Pancreas (tissue), 10 donors: ENCODE measurements around the gene CCDC83. TPM values are rescaled to one million over a fixed set of nuclear protein-coding genes. Genes with fewer than 3 reads are reported as not detected.

Source experiments
- ATAC-seq, 4 donors: fragments of 200-7000 bp; cut with Tn5 transposase; one replicate each; pipeline versions ENCODE4 v1.8.0 to v1.9.1; 2020; ENCODE audit warnings: mild to moderate bottlenecking in 4 of 4, moderate library complexity in 4 of 4
- DNase-seq, 6 donors: peaks; one replicate each; pipeline ENCODE4 v3.0.0-alpha.2; 2020
- FAIRE-seq: peaks from 2 replicates; lab custom pipeline; 2012; peaks lifted over from hg19 to GRCh38; lab: Jason Lieb, UNC
- H3K27ac ChIP-seq, 4 donors: fragments of 200-600 bp; sonication (generic); 1 replicate in 3 of 4; 2 replicates in 1 of 4; pipeline versions ENCODE4 v1.5.0 to v1.8.0; 2020
- H3K27me3 ChIP-seq, 4 donors: fragments of 200-600 bp; one replicate each; pipeline ENCODE4 v1.8.0; 2021
- H3K36me3 ChIP-seq, 3 donors: fragments of 200-600 bp; sonication (generic) in 1 of 3; one replicate each; pipeline versions ENCODE4 v1.5.0 to v1.8.0; 2020 to 2021
- H3K4me1 ChIP-seq, 3 donors: fragments of 200-600 bp; one replicate each; pipeline ENCODE4 v1.8.0; 2021
- H3K4me3 ChIP-seq, 4 donors: fragments of 200-600 bp; sonication (generic) in 2 of 4; one replicate each; pipeline versions ENCODE4 v1.5.0 to v1.8.0; 2020 to 2021
- H3K9me3 ChIP-seq, 4 donors: fragments of 200-600 bp; one replicate each; pipeline ENCODE4 v1.8.0; 2021
- WGBS, 2 donors: extraction: QIAGEN DNeasy Blood & Tissue Kit; methylation state at CpG; one replicate each; pipeline ENCODE4 v1.1.7; 2013; 5-methylcytosine and 5-hydroxymethylcytosine counted together
- intact Hi-C, 3 donors: fragments of 100-400 bp; cut with DNase I; formaldehyde crosslinking; loops; one replicate each; pipeline versions ENCODE4 v1.11.1 to v1.14.2; 2022
- polyA plus RNA-seq, 2 donors: library from polyadenylated mRNA; stranded (reverse); fragments of 200-250 nt; gene quantifications; one replicate each; pipeline ENCODE4 v1.2.3, GENCODE V29; 2013
- total RNA-seq, 6 donors: library from RNA; stranded (reverse); fragmentation: NEBNext Ultra II Directional in 4 of 6; extraction: Animal tissue kit (Norgen Biotek cat#: 25700) in 4 of 6; gene quantifications; one replicate each; pipeline versions ENCODE4 v1.2.1 to v1.2.4, GENCODE V29; 2021 to 2023
- TF ChIP-seq, protein P1 (sequence below), 4 donors: fragments of 200-600 bp; sonication (generic) in 3 of 4; IDR thresholded peaks; one replicate each; pipeline versions ENCODE4 v1.5.0 to v1.8.0; 2021; ENCODE audit warnings: antibody characterized with exemption in 4 of 4
- donor health status: healthy with polysubstance abuse.
- donor health status: DM: no; HTN: no; CAD: no; lungs with moderate emphysema.
- donor health status: DM: no; HTN: no; CAD: no.
- donor health status: control.
- donor health status: control.
- donor health status: Bipolar disorder and iron deficiency.
- donor health status: DM: yes; HTN: yes; CAD: no.
- donor health status: DM: no; HTN: no; CAD: no.
- donor health status: DM: no; HTN: no; CAD: no.
- donor health status: DM: yes; HTN: yes; CAD: no.

Gene CCDC83
- total and polyA plus RNA-seq, 8 donors: not detected

DNA sequence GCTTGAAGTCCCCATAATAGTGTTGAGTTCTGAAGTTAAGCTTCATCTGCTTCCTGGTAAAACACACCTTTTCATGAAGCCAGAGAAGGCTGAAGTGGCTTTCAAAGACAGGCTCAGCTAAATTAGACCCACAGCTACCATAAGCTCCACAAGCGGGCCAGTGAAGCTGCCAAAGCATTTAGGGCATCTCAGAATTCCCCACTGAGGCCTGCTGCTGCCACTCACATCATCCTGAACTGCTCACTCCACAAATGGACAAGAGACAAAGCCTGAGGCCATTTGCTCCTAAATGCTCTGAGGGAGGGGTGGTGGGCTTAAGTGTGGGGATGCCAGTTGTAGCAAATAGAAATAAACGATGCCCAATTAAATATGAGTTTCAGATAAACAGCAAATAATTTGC is 14.6 kb downstream of the CCDC83 start:
- DNase-seq (no peak), FAIRE-seq (no peak), ATAC-seq (no peak)
- Histone ChIP-seq H3K4me1 (no peaks in the 10 kb centered on the region), H3K9me3 (no peaks in the 10 kb centered on the region), H3K27me3 (no peaks in the 10 kb centered on the region), H3K27ac (no peak overlapping the region), H3K36me3 (no peaks in the 10 kb centered on the region), H3K4me3 (no peak overlapping the region)
- 68 to 89% methylated on average over 2 of the region's 2 CpGs for WGBS, 2 donors
- TF ChIP-seq, protein P1, sequence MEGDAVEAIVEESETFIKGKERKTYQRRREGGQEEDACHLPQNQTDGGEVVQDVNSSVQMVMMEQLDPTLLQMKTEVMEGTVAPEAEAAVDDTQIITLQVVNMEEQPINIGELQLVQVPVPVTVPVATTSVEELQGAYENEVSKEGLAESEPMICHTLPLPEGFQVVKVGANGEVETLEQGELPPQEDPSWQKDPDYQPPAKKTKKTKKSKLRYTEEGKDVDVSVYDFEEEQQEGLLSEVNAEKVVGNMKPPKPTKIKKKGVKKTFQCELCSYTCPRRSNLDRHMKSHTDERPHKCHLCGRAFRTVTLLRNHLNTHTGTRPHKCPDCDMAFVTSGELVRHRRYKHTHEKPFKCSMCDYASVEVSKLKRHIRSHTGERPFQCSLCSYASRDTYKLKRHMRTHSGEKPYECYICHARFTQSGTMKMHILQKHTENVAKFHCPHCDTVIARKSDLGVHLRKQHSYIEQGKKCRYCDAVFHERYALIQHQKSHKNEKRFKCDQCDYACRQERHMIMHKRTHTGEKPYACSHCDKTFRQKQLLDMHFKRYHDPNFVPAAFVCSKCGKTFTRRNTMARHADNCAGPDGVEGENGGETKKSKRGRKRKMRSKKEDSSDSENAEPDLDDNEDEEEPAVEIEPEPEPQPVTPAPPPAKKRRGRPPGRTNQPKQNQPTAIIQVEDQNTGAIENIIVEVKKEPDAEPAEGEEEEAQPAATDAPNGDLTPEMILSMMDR (IDR thresholded peaks at IDR 0.05): no peak
- intact Hi-C loops: no loop called here

DNA sequence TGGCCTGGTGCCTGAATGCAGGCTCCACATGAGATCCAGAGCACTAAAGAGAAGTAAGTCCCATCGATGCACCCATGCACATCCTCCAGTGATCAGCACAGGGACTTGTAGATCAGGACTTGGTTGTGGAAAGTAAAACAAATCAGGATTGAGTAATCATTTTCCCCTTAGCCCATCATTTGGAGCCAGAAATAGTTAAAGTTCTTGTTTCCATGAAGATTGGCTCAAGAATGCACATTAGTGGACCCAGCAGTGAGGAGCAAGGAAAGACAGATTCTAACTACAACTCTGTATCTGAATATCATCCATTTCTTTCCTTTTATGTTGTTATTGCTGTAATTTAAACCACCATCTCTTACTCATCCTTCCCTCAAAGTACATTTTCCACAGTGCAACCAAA is 19.1 kb downstream of the CCDC83 start:
- TF ChIP-seq, protein P1 (IDR thresholded peaks at IDR 0.05): no peak
- ATAC-seq (no peak), DNase-seq (no peak), FAIRE-seq (no peak)
- Histone ChIP-seq H3K27me3 (peaks cover 0 to 6% (median 0%) of the 10 kb centered on the region in 4 donors), H3K27ac (no peak overlapping the region), H3K36me3 (no peaks in the 10 kb centered on the region), H3K9me3 (no peaks in the 10 kb centered on the region), H3K4me3 (no peak overlapping the region), H3K4me1 (no peaks in the 10 kb centered on the region)
- 85 to 89% methylated on average over 1 of the region's 1 CpG for WGBS, 2 donors
- intact Hi-C loops: no loop called here

DNA sequence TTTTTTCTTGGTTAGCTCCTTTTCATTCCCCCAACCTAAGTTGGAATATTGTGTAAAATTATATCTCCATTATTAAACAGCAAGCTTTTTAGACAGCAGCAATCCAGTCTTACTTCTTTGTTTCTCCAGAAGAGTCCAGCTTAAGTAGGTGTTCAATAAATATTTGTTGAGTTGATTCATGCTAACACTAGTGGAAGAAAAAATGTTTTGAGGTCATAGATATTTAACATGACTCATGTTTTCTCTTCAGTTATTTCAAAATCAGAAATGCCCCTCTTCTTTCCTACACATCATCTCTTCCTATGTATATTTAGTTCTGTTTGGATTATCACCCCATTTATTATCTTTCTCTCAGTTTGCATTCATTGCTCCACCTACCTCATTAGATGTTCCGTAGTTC is 20.3 kb downstream of the CCDC83 start:
- H3K27me3 ChIP-seq: peaks cover 0 to 6% (median 0%) of the 10 kb centered on the region in 4 donors
- H3K27ac ChIP-seq: no peak overlapping the region
- H3K4me1 ChIP-seq: no peaks in the 10 kb centered on the region
- ATAC-seq (no peak), DNase-seq (no peak), FAIRE-seq (no peak)
- H3K9me3 ChIP-seq: no peaks in the 10 kb centered on the region
- H3K36me3 ChIP-seq: no peaks in the 10 kb centered on the region
- TF ChIP-seq, protein P1 (IDR thresholded peaks at IDR 0.05): no peak
- no peak overlapping the region for H3K4me3 ChIP-seq
- intact Hi-C loops: no loop called here
- 44 to 86% methylated on average over 1 of the region's 1 CpG for WGBS, 2 donors

DNA sequence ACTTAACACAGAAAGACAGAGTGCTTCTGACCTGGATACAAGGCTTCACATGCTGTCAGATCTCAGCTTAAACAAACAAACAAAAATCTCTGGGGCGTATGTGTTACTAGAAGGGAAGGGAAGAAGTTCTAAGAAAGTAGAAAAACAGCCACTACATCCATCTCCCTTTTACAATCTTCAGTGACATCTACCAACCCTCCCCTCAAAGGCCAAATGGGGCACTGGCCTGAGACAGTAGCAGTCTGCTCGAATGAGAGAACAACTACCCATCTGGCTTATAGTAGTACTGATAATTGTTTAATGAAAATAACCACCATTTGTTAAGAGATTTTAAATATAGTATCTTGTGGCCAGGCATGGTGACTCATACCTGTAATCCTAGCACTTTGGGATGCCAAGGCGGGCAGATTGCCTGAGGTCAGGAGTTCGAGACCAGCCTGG is 29.4 kb downstream of the CCDC83 start:
- DNase-seq (no peak), ATAC-seq (no peak), FAIRE-seq (no peak)
- Histone ChIP-seq H3K27ac (no peak overlapping the region), H3K36me3 (no peaks in the 10 kb centered on the region), H3K27me3 (no peaks in the 10 kb centered on the region), H3K4me1 (no peaks in the 10 kb centered on the region), H3K9me3 (no peaks in the 10 kb centered on the region), H3K4me3 (no peak overlapping the region)
- intact Hi-C loops: no loop called here
- WGBS, 2 donors: 75 to 78% methylated on average over 4 of the region's 4 CpGs
- TF ChIP-seq, protein P1 (IDR thresholded peaks at IDR 0.05): no peak

DNA sequence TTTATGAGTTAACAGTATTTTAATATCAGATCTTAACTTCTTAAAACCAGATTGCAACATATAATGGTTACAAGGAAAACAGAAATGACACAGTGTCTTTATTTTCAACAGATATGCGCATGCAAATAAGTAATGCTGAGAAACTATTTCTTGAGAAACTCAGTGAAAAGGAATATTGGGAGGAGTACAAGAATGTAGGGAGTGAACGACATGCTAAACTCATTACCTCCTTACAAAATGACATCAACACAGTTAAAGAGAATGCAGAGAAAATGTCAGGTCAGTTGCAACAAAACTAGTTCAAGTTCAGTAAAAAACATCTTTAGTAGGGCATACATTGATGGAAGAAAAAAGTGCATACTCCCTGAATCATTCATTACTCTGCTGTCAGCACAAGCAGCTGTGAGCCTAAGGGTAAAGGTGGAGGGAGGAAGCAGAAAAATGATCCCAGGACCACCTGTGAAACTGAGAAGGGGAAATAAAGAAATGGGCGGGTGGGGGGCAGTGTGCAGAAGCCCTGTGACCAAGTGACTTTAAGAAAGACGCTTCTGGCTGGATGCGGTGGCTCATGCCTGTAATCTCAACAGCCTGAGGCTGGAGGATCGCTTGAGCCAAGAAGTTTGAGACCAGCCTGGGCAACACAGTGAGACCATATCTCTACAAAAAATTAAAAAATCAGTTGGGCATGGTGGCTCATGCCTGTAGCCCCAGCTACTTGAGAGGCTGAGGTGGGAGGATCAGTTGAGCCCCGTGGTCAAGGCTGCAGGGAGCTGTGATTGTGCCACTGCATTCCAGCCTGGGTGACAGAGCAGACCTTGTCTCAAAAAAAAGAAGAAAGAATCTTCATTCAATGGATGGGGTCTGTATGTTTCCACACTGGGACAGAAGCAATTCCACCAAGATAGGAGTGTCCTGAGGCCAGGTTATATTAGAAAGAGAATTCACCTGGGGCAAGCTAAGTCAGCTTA is 31.2 kb downstream of the CCDC83 start:
- WGBS, 2 donors: 68 to 76% methylated on average over 7 of the region's 7 CpGs
- FAIRE-seq: no peak
- peak in 1 of 4 donors; percentile 40 for ATAC-seq
- TF ChIP-seq, protein P1 (IDR thresholded peaks at IDR 0.05): no peak
- Histone ChIP-seq H3K4me1 (no peaks in the 10 kb centered on the region), H3K27me3 (no peaks in the 10 kb centered on the region), H3K27ac (no peak overlapping the region), H3K9me3 (no peaks in the 10 kb centered on the region), H3K36me3 (no peaks in the 10 kb centered on the region), H3K4me3 (no peak overlapping the region)
- intact Hi-C loops: no loop called here
- no peak for DNase-seq
